Hepatocyte (in vitro differentiated cells): ENCODE data around the gene EFNA4. TPM values are rescaled to one million over a fixed set of nuclear protein-coding genes. Genes with fewer than 3 reads are reported as not detected.

Experiments used
- DNase-seq: peaks from one replicate; pipeline ENCODE4 v3.0.0-alpha.2; 2016; ENCODE audit warnings: low spot score
- H2AFZ ChIP-seq: fragments of 200-600 bp; sonication (generic); 2 replicates; pipeline ENCODE4 v1.6.0; 2016; ENCODE audit warnings: antibody characterized with exemption, mild to moderate bottlenecking
- H3K27ac ChIP-seq: fragments of 200-600 bp; sonication (generic); 2 replicates; pipeline ENCODE4 v1.5.1; 2016; ENCODE audit warnings: mild to moderate bottlenecking
- H3K27me3 ChIP-seq: fragments of 200-600 bp; sonication (generic); 2 replicates; pipeline ENCODE4 v1.6.1; 2016
- H3K36me3 ChIP-seq: fragments of 200-600 bp; sonication (generic); replicated peaks from 2 replicates; pipeline ENCODE4 v1.5.1; 2016; ENCODE audit warnings: low read depth; ENCODE audit not compliant: insufficient read depth
- H3K4me1 ChIP-seq: fragments of 200-600 bp; sonication (generic); 2 replicates; pipeline ENCODE4 v1.5.1; 2016; ENCODE audit warnings: mild to moderate bottlenecking, moderate library complexity; ENCODE audit not compliant: insufficient read depth
- H3K4me2 ChIP-seq: fragments of 200-600 bp; sonication (generic); 2 replicates; pipeline ENCODE4 v1.6.0; 2016
- H3K4me3 ChIP-seq: fragments of 200-600 bp; sonication (generic); 2 replicates; pipeline ENCODE4 v1.5.1; 2016; ENCODE audit warnings: mild to moderate bottlenecking
- H3K79me2 ChIP-seq: fragments of 200-600 bp; sonication (generic); 2 replicates; pipeline ENCODE4 v1.6.0; 2017; ENCODE audit warnings: mild to moderate bottlenecking
- H3K9me2 ChIP-seq: fragments of 200-600 bp; sonication (generic); replicated peaks from 2 replicates; pipeline ENCODE4 v1.6.0; 2017; ENCODE audit warnings: mild to moderate bottlenecking; ENCODE audit not compliant: insufficient read depth
- H3K9me3 ChIP-seq: fragments of 200-600 bp; sonication (generic); 2 replicates; pipeline ENCODE4 v1.5.1; 2016; ENCODE audit warnings: low read depth, mild to moderate bottlenecking
- H4K20me1 ChIP-seq: fragments of 200-600 bp; sonication (generic); 2 replicates; pipeline ENCODE4 v1.6.0; 2016; ENCODE audit warnings: mild to moderate bottlenecking; ENCODE audit not compliant: insufficient read depth, poor library complexity, severe bottlenecking
- CTCF ChIP-seq: fragments of 200-600 bp; sonication (generic); IDR thresholded peaks from 2 replicates; pipeline ENCODE4 v1.5.1; 2016; ENCODE audit warnings: antibody characterized with exemption, mild to moderate bottlenecking; ENCODE audit not compliant: poor library complexity
- EZH2 ChIP-seq: fragments of 200-600 bp; sonication (generic); IDR thresholded peaks from 2 replicates; pipeline ENCODE4 v1.6.1; 2016; ENCODE audit warnings: antibody characterized with exemption, mild to moderate bottlenecking, borderline replicate concordance
- EZH2phosphoT487 ChIP-seq: fragments of 200-600 bp; sonication (generic); IDR thresholded peaks from one replicate; pipeline ENCODE4 v1.6.1; 2018; ENCODE audit warnings: antibody characterized with exemption, mild to moderate bottlenecking, low read depth, moderate library complexity; ENCODE audit not compliant: unreplicated experiment, severe bottlenecking
- WGBS: methylation state at CpG from one replicate; pipeline ENCODE4 v1.1.6; 2016; ENCODE audit warnings: low lambda C conversion rate; ENCODE audit errors: missing lambda C conversion rate; 5-methylcytosine and 5-hydroxymethylcytosine counted together
- polyA plus RNA-seq: library from polyadenylated mRNA; unstranded; fragments of >200 nt; fragmentation: Nextera tagmentation; extraction: Ambion mirVana; gene quantifications from 2 replicates; pipeline ENCODE4 v1.2.1, GENCODE V29; 2016
- total RNA-seq: library from RNA; depleted of rRNA; stranded (reverse); fragments of >200 nt; gene quantifications from 2 replicates; pipeline ENCODE4 v1.2.3, GENCODE V29; 2014

The EFNA4 gene
- total and polyA plus RNA-seq, 2 experiments from 2014 or later: 18.1 to 20.5 TPM

DNA sequence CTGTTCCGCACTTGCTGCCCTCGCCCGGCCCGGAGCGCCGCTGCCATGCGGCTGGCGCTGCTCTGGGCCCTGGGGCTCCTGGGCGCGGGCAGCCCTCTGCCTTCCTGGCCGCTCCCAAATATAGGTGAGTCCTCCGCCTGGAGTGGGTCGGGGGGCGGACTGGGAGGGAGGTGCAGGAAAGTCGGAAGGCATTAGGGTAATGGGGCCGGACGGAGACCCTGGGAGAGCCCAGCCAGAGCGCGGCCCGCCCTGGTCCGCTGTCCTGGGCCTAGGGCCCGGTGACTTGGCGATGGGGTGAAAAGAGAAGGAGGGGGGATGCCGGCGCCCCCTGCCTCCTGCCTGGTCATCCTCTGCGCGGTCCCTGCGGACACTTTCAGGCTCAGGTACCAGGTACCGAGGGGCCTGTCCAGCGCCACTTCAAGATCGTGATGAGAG is 12.2 kb upstream of the EFNA4 start:
- H4K20me1 ChIP-seq: no peaks in the 10 kb centered on the region
- peaks cover 25% of the 10 kb centered on the region for H3K4me1 ChIP-seq
- H3K9me2 ChIP-seq: no peaks in the 10 kb centered on the region
- H3K4me2 ChIP-seq: peak overlapping the region; percentile 93
- H2AFZ ChIP-seq: peak overlapping the region; percentile 84
- peak overlapping the region; percentile 57 for H3K27ac ChIP-seq
- no peaks in the 10 kb centered on the region for H3K27me3 ChIP-seq
- WGBS: under 1% methylated on average over 23 of the region's 31 CpGs
- TF ChIP-seq EZH2: no peak
- TF ChIP-seq EZH2phosphoT487: no peak
- TF ChIP-seq CTCF: no peak
- no peak for DNase-seq
- no peaks in the 10 kb centered on the region for H3K36me3 ChIP-seq
- H3K79me2 ChIP-seq: no peaks in the 10 kb centered on the region
- H3K4me3 ChIP-seq: peak overlapping the region; percentile 92
- H3K9me3 ChIP-seq: no peaks in the 10 kb centered on the region

- Histone ChIP-seq H3K36me3 (no peaks in the 10 kb centered on the region), H3K79me2 (no peaks in the 10 kb centered on the region), H3K9me3 (no peaks in the 10 kb centered on the region), H3K4me2 (peak overlapping the region; percentile 93), H2AFZ (peak overlapping the region; percentile 84), H3K27me3 (no peaks in the 10 kb centered on the region), H3K27ac (peak overlapping the region; percentile 57), H4K20me1 (no peaks in the 10 kb centered on the region), H3K9me2 (no peaks in the 10 kb centered on the region), H3K4me3 (peak overlapping the region; percentile 92), H3K4me1 (peaks cover 25% of the 10 kb centered on the region)
- WGBS: 11% methylated on average over 17 of the region's 27 CpGs
- no peak for DNase-seq
- TF ChIP-seq EZH2 (no peak), EZH2phosphoT487 (no peak), CTCF (no peak)
These were observed 11.7 kb upstream of the EFNA4 start for GRCh38 chr1:155051777-155052398.

DNA sequence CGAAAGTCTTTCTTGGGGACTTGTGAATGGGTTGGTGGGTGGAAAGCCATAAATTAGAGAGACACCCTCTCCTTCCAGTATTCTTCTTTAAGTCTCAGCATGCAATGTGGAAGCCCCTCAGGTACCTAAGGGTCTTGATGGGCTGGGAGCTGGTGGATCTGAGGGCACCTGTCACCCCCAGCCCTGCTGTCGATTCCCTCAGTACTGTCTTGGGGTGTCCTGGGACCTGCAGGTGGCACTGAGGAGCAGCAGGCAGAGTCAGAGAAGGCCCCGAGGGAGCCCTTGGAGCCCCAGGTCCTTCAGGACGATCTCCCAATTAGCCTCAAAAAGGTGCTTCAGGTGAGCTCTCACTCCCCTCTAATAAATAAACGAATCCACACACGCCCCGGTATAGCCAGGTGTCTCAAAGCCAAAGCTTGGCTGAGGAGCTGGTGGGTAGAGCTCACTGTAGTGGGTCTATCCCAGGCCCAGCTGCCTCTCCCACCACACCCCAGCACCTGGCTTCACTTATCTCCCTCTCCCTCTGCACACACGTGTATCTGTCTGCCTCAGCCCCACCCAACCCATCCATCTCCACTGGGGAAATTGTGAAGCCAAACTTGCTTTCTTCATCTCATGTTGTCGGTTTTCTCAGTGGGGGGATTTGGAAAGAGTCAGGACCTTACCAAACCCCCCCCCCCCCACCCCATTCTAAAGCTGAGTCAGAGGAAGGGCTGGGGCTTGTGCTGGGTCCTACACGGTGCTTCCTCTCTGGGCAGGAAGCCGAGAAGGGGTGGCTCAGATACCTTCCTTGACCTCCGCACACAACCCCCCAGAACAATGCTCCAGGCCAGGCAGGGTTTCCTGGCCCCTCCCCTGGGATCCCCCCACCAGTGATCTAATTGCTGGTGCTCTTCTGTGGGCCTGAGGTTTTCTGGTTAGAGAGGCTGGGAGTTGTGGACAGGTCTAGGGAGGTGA is 10.8 kb upstream of the EFNA4 start:
- Histone ChIP-seq H3K4me1 (peaks cover 25% of the 10 kb centered on the region), H3K4me2 (peak overlapping the region; percentile 93), H3K9me2 (no peaks in the 10 kb centered on the region), H3K27me3 (no peaks in the 10 kb centered on the region), H3K4me3 (no peak overlapping the region), H3K36me3 (no peaks in the 10 kb centered on the region), H2AFZ (no peak overlapping the region), H3K9me3 (no peaks in the 10 kb centered on the region), H3K27ac (no peak overlapping the region), H4K20me1 (no peaks in the 10 kb centered on the region), H3K79me2 (no peaks in the 10 kb centered on the region)
- no peak for DNase-seq
- WGBS: 69% methylated on average over 12 of the region's 12 CpGs
- no peak for TF ChIP-seq EZH2
- TF ChIP-seq CTCF: peak; percentile 10
- TF ChIP-seq EZH2phosphoT487: no peak
